H1 (cell line): ENCODE results near the gene RPP25L. TPM values are rescaled to one million over a fixed set of nuclear protein-coding genes. Genes with fewer than 3 reads are reported as not detected.

ENCODE experiments used
- CTCF ChIA-PET: fragments of 300-600 bp; sonication (Branson Sonifier 250); formaldehyde crosslinking; loops from one replicate; lab custom pipeline; 2021; ENCODE audit not compliant: partially characterized antibody; lab: Charles Lee
- POLR2A ChIA-PET: fragments of 300-600 bp; sonication (Branson Sonifier 250); formaldehyde crosslinking; loops from one replicate; lab custom pipeline; 2021; ENCODE audit warnings: inconsistent platforms; ENCODE audit not compliant: partially characterized antibody; lab: Charles Lee
- DNase-seq, 2 experiments: peaks; one replicate each; pipeline versions ENCODE4 v3.0.0 to v3.0.0-alpha.2; 2010 to 2022; ENCODE audit warnings: low spot score in 2 of 2, low read depth in 1 of 2, mixed read lengths in 1 of 2
- FAIRE-seq: peaks from 2 replicates; lab custom pipeline; 2011; peaks lifted over from hg19 to GRCh38; lab: Jason Lieb, UNC
- H2AFZ ChIP-seq: 2 replicates; pipeline ENCODE4 v1.8.1; 2012; ENCODE audit warnings: low read length, inconsistent platforms
- H2AK5ac ChIP-seq: 2 replicates; pipeline ENCODE4 v1.6.1; 2013; ENCODE audit warnings: low read depth, low read length
- H2BK120ac ChIP-seq: replicated peaks from 2 replicates; pipeline ENCODE3; 2013; ENCODE audit warnings: low read depth, low read length, inconsistent platforms
- H2BK12ac ChIP-seq: 2 replicates; pipeline ENCODE4 v1.6.1; 2013; ENCODE audit warnings: low read depth, low read length
- H2BK15ac ChIP-seq: 2 replicates; pipeline ENCODE4 v1.6.1; 2013; ENCODE audit warnings: low read length
- H2BK20ac ChIP-seq: 2 replicates; pipeline ENCODE4 v1.6.1; 2013; ENCODE audit warnings: low read length
- H2BK5ac ChIP-seq: 2 replicates; pipeline ENCODE4 v1.6.1; 2013; ENCODE audit warnings: low read depth, low read length
- H3K14ac ChIP-seq: 2 replicates; pipeline ENCODE4 v1.6.1; 2013; ENCODE audit warnings: inconsistent platforms; ENCODE audit not compliant: insufficient read length
- H3K18ac ChIP-seq: 2 replicates; pipeline ENCODE4 v1.6.1; 2013; ENCODE audit warnings: low read length; ENCODE audit errors: extremely low read depth
- H3K23ac ChIP-seq: 2 replicates; pipeline ENCODE4 v1.6.1; 2013; ENCODE audit warnings: inconsistent platforms; ENCODE audit not compliant: insufficient read length
- H3K23me2 ChIP-seq: 2 replicates; pipeline ENCODE4 v1.6.1; 2013; ENCODE audit warnings: low read depth, low read length
- H3K27ac ChIP-seq: 2 replicates; pipeline ENCODE4 v1.6.1; 2011; ENCODE audit warnings: low read depth, low read length, inconsistent platforms
- H3K27me3 ChIP-seq, 4 experiments: replicated peaks in 1 of 4; 1 replicate in 1 of 4; 2 replicates in 3 of 4; pipeline versions ENCODE4 v1.6.1 to v1.8.1; 2011 to 2013; ENCODE audit warnings: low read length in 3 of 4, mild to moderate bottlenecking in 3 of 4, inconsistent platforms in 2 of 4, mixed read lengths in 2 of 4, moderate library complexity in 1 of 4; ENCODE audit not compliant: control insufficient read depth in 3 of 4, insufficient read depth in 3 of 4; ENCODE audit errors: extremely low read depth in 1 of 4
- H3K36me3 ChIP-seq, 4 experiments: 2 replicates each; pipeline versions ENCODE4 v1.6.1 to v1.8.1; 2011 to 2013; ENCODE audit warnings: mild to moderate bottlenecking in 4 of 4, low read length in 3 of 4, moderate library complexity in 2 of 4, control low read depth in 1 of 4, inconsistent platforms in 1 of 4; ENCODE audit not compliant: insufficient read depth in 4 of 4, control insufficient read depth in 2 of 4
- H3K4ac ChIP-seq: replicated peaks from 2 replicates; pipeline ENCODE3; 2013; ENCODE audit warnings: low read length, low read depth, mixed read lengths, inconsistent platforms; ENCODE audit not compliant: insufficient read length
- H3K4me1 ChIP-seq, 4 experiments: replicated peaks in 1 of 4; 1 replicate in 1 of 4; 2 replicates in 3 of 4; pipeline versions ENCODE4 v1.6.1 to v1.8.1; 2011 to 2013; ENCODE audit warnings: low read length in 3 of 4, inconsistent platforms in 2 of 4, mixed read lengths in 1 of 4; ENCODE audit not compliant: insufficient read depth in 4 of 4, control insufficient read depth in 3 of 4
- H3K4me2 ChIP-seq, 2 experiments: 2 replicates each; pipeline versions ENCODE4 v1.6.1 to v1.8.1; 2011 to 2013; ENCODE audit warnings: low read depth in 2 of 2, low read length in 2 of 2, control low read depth in 1 of 2, inconsistent platforms in 1 of 2, mild to moderate bottlenecking in 1 of 2; ENCODE audit not compliant: insufficient read depth in 1 of 2
- H3K4me3 ChIP-seq, 4 experiments: fragments of 200-600, 300-600 bp in 1 of 4; sonication (generic), shearing (Covaris generic), sonication (Bioruptor Twin) in 1 of 4; 2 replicates each; pipeline versions ENCODE4 v1.5.1 to v1.8.1; 2011 to 2016; ENCODE audit warnings: low read length in 4 of 4, low read depth in 3 of 4, control low read depth in 2 of 4, inconsistent platforms in 2 of 4, mild to moderate bottlenecking in 2 of 4, mixed read lengths in 1 of 4, moderate library complexity in 1 of 4; ENCODE audit not compliant: insufficient read depth in 2 of 4; ENCODE audit errors: extremely low read depth in 1 of 4
- H3K56ac ChIP-seq: replicated peaks from 2 replicates; pipeline ENCODE3; 2013; ENCODE audit warnings: low read depth, mild to moderate bottlenecking, mixed read lengths, low read length, inconsistent platforms; ENCODE audit not compliant: insufficient read length
- H3K79me1 ChIP-seq: 2 replicates; pipeline ENCODE4 v1.6.1; 2013; ENCODE audit warnings: low read depth, low read length, control low read depth
- H3K79me2 ChIP-seq, 2 experiments: 2 replicates each; pipeline versions ENCODE4 v1.6.1 to v1.8.1; 2012 to 2013; ENCODE audit warnings: low read length in 2 of 2, mild to moderate bottlenecking in 2 of 2, inconsistent platforms in 1 of 2; ENCODE audit not compliant: insufficient read depth in 2 of 2, control insufficient read depth in 1 of 2
- H3K9ac ChIP-seq, 4 experiments: replicated peaks in 1 of 4; 1 replicate in 1 of 4; 2 replicates in 3 of 4; pipeline versions ENCODE4 v1.6.1 to v1.8.1; 2011 to 2013; ENCODE audit warnings: low read depth in 3 of 4, low read length in 3 of 4, control low read depth in 2 of 4, mild to moderate bottlenecking in 2 of 4, moderate library complexity in 2 of 4, inconsistent platforms in 1 of 4; ENCODE audit errors: extremely low read depth in 1 of 4
- H3K9me3 ChIP-seq, 2 experiments: 2 replicates each; pipeline versions ENCODE4 v1.6.1 to v1.8.1; 2012 to 2013; ENCODE audit warnings: mild to moderate bottlenecking in 2 of 2, moderate library complexity in 2 of 2, control low read depth in 1 of 2, inconsistent platforms in 1 of 2, low read depth in 1 of 2, low read length in 1 of 2, mixed read lengths in 1 of 2; ENCODE audit not compliant: insufficient read depth in 2 of 2
- H4K20me1 ChIP-seq, 2 experiments: replicated peaks in 1 of 2; 2 replicates each; pipeline versions ENCODE3 to v1.8.1; 2011 to 2013; ENCODE audit warnings: inconsistent platforms in 2 of 2, low read length in 2 of 2, mild to moderate bottlenecking in 1 of 2; ENCODE audit not compliant: insufficient read depth in 2 of 2, control insufficient read depth in 1 of 2
- H4K5ac ChIP-seq: 2 replicates; pipeline ENCODE4 v1.6.1; 2013; ENCODE audit warnings: low read length, low read depth, mixed read lengths, inconsistent platforms; ENCODE audit not compliant: insufficient read length
- H4K8ac ChIP-seq: 2 replicates; pipeline ENCODE4 v1.8.0; 2013; ENCODE audit warnings: mild to moderate bottlenecking, moderate library complexity, low read length, inconsistent platforms; ENCODE audit not compliant: insufficient read depth; ENCODE audit errors: extremely low read depth
- H4K91ac ChIP-seq: replicated peaks from 2 replicates; pipeline ENCODE3; 2013; ENCODE audit warnings: low read length, mixed read lengths, inconsistent platforms; ENCODE audit not compliant: insufficient read length
- CTBP2 ChIP-seq: IDR thresholded peaks from 2 replicates; pipeline ENCODE4 v1.7.0; 2011; ENCODE audit warnings: borderline replicate concordance, mild to moderate bottlenecking, moderate library complexity, mixed read lengths, low read length; ENCODE audit not compliant: insufficient read depth, insufficient read length
- EGR1 ChIP-seq: IDR thresholded peaks from 2 replicates; pipeline ENCODE4 v1.6.1; 2011; ENCODE audit warnings: low read depth, low read length, borderline replicate concordance
- EZH2 ChIP-seq: fragments of 200-600 bp; sonication (generic); IDR thresholded peaks from 2 replicates; pipeline ENCODE4 v1.7.1; 2012; ENCODE audit warnings: low read depth, mild to moderate bottlenecking, moderate library complexity, low read length, inconsistent platforms; ENCODE audit not compliant: severe bottlenecking
- RAD21 ChIP-seq, 2 experiments: IDR thresholded peaks in 1 of 2; conservative IDR thresholded peaks in 1 of 2; 2 replicates each; pipeline ENCODE4 v1.6.1; 2011; ENCODE audit warnings: low read depth in 2 of 2, low read length in 2 of 2, improper control_type of control experiment in 1 of 2, inconsistent platforms in 1 of 2, mild to moderate bottlenecking in 1 of 2, moderate library complexity in 1 of 2
- RBBP5 ChIP-seq: IDR thresholded peaks from 2 replicates; pipeline ENCODE4 v1.7.1; 2012; ENCODE audit warnings: low read depth, mild to moderate bottlenecking, inconsistent platforms, low read length, moderate library complexity, borderline replicate concordance
- SP1 ChIP-seq: IDR thresholded peaks from 2 replicates; pipeline ENCODE4 v1.6.1; 2011; ENCODE audit warnings: low read depth, low read length
- TEAD4 ChIP-seq: IDR thresholded peaks from 2 replicates; pipeline ENCODE4 v1.6.1; 2012; ENCODE audit warnings: low read depth, low read length, inconsistent platforms, mixed read lengths
- WGBS, 2 experiments: shearing (Covaris generic) in 1 of 2; methylation state at CpG; one replicate each; pipeline versions ENCODE4 v1.1.6 to v1.1.7; 2013 to 2015; ENCODE audit warnings: low lambda C conversion rate in 2 of 2, mixed read lengths in 2 of 2, inconsistent platforms in 1 of 2, low coverage in 1 of 2, missing lambda C conversion rate in 1 of 2; ENCODE audit not compliant: insufficient replicate concordance in 2 of 2, insufficient coverage in 1 of 2, insufficient read length in 1 of 2; ENCODE audit errors: extremely low coverage in 1 of 2, missing lambda C conversion rate in 1 of 2; 5-methylcytosine and 5-hydroxymethylcytosine counted together
- polyA plus RNA-seq, 7 experiments: library from polyadenylated mRNA; depleted of rRNA in 3 of 7; stranded (reverse) in 5 of 7; unstranded in 2 of 7; fragments of >200 nt in 5 of 7; fragments of 200-250 nt in 2 of 7; gene quantifications; 1 replicate in 5 of 7; 2 replicates in 1 of 7; 4 replicates in 1 of 7; pipeline versions ENCODE4 v1.2.1 to v1.2.3, GENCODE V29; 2011 to 2013; ENCODE audit warnings: missing spikeins in 2 of 7, mixed read lengths in 2 of 7
- total RNA-seq: library from RNA; stranded (reverse); fragmentation: NEBNext Ultra II Directional; extraction: Animal tissue kit (Norgen Biotek cat#: 25700); gene quantifications from 2 replicates; pipeline ENCODE4 v1.2.1, GENCODE V29; 2021
- TF ChIP-seq, protein P1 (sequence below), 3 experiments: IDR thresholded peaks; 1 replicate in 2 of 3; 2 replicates in 1 of 3; pipeline versions ENCODE4 v1.5.1 to v1.6.1; 2011; ENCODE audit warnings: low read length in 3 of 3, mild to moderate bottlenecking in 3 of 3, inconsistent platforms in 2 of 3, low read depth in 1 of 3, moderate library complexity in 1 of 3; ENCODE audit not compliant: insufficient read depth in 1 of 3; ENCODE audit errors: control extremely low read depth in 1 of 3

RPP25L gene
- total and polyA plus RNA-seq, 2 of the 8 experiments (the other 6 are each of a cell fraction or from before 2014, with no cell fraction given), result 21.6 to 75.0 TPM

DNA sequence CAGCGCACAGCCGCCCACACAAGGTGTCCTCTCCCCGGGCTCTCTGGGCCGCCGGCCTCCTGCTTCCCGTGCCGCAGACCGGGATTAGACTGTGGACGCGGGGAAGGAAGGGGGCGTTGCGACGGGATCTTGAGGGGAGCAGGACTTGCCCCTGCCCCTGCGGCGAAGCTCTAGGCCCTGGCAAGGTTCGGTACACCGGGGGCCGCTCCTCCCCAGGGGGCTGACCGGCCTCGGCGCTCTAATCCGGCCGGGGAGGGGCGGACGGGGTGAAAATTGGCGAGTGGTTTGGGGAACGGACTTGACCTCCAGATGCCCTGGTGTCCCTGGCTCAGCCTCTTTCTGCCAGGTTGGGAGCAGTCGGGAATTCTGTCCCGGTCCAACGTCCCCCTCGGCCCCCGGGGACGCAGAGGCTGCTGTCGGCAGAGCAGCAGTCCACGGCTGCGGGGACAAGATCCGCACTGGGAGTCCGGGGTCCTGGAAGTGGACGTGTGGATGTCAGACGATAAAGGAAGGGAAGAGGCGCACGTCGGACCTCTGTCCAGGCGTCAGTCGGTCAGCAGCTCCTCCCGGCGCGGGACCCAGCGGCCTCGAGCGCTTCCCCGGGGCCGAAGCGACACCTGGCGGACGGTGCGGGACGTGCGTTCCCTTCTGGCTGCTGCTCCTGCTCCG is 20.5 kb downstream of the RPP25L start:
- CTCF ChIA-PET, result interaction anchor here (0.7 to 11.5 kb wide), 52 partner anchors 9 to 300 kb away, joined by 3 to 214 read pairs (median 6); partner anchors contain the start of genes ARID3C, RPP25L and SIGMAR1
- Histone ChIP-seq H2AK5ac (no peak overlapping the region), H3K4ac (no peak overlapping the region), H2BK15ac (no peak overlapping the region), H4K5ac (no peak overlapping the region), H2BK5ac (no peak overlapping the region), H3K23me2 (peaks cover 15% of the 10 kb centered on the region), H3K14ac (no peak overlapping the region), H3K9ac (no peak overlapping the region), H3K79me2 (no peaks in the 10 kb centered on the region), H2AFZ (no peak overlapping the region), H2BK120ac (no peak overlapping the region), H3K79me1 (no peaks in the 10 kb centered on the region), H3K4me3 (peak overlapping the region in 2 of 4 experiments; percentile 51 to 74; a peak in 4 of 8 replicates), H3K4me2 (peak overlapping the region; percentile 76 to 85), H3K18ac (no peak overlapping the region), H3K56ac (no peak overlapping the region), H4K91ac (no peak overlapping the region), H3K36me3 (peaks cover 0 to 9% (median 0%) of the 10 kb centered on the region in 4 experiments; a peak in 1 of 8 replicates), H3K27ac (no peak overlapping the region), H4K20me1 (peaks cover 11 to 12% of the 10 kb centered on the region in 2 experiments), H3K27me3 (peaks cover 67 to 80% (median 75%) of the 10 kb centered on the region in 4 experiments), H3K23ac (no peak overlapping the region), H3K9me3 (peaks cover 0 to 4% of the 10 kb centered on the region in 2 experiments; a peak in 1 of 4 replicates), H2BK20ac (no peak overlapping the region), H3K4me1 (peaks cover 4 to 30% (median 16%) of the 10 kb centered on the region in 4 experiments), H2BK12ac (0 out of 2 replicates have a peak overlapping the region, but pooled peaks have one; percentile 60), H4K8ac (peak overlapping the region; percentile 28; the same call in 1 of the 2 replicates)
- whole genome bisulfite sequencing, 2 experiments, result 4% methylated on average over 48 of the region's 60 CpGs; no CpG with 5 or more reads in 1 of the 2 experiments
- POLR2A ChIA-PET, result interaction anchor here (0.7 to 2.7 kb wide), 12 partner anchors 13 to 465 kb away, joined by 3 to 36 read pairs (median 4); partner anchors contain the start of gene DCAF12
- DNase-seq, result peak in 1 of 2 experiments; percentile 98
- FAIRE-seq, result no peak
- TF ChIP-seq RBBP5 (0 out of 2 replicates have a peak, but pooled peaks have one; percentile 19), CTBP2 (peak; percentile 58), EZH2 (peak; percentile 72), SP1 (no peak), TEAD4 (0 out of 2 replicates have a peak, but pooled peaks have one; percentile 32), RAD21 (IDR thresholded peaks at IDR 0.05 in 1 of 2, conservative IDR thresholded peaks at IDR 0.05 in 1 of 2; ENCODE audit: low read depth in 2 of 2, low read length in 2 of 2) (peak; percentile 91 to 93), EGR1 (no peak)
- TF ChIP-seq, protein P1, sequence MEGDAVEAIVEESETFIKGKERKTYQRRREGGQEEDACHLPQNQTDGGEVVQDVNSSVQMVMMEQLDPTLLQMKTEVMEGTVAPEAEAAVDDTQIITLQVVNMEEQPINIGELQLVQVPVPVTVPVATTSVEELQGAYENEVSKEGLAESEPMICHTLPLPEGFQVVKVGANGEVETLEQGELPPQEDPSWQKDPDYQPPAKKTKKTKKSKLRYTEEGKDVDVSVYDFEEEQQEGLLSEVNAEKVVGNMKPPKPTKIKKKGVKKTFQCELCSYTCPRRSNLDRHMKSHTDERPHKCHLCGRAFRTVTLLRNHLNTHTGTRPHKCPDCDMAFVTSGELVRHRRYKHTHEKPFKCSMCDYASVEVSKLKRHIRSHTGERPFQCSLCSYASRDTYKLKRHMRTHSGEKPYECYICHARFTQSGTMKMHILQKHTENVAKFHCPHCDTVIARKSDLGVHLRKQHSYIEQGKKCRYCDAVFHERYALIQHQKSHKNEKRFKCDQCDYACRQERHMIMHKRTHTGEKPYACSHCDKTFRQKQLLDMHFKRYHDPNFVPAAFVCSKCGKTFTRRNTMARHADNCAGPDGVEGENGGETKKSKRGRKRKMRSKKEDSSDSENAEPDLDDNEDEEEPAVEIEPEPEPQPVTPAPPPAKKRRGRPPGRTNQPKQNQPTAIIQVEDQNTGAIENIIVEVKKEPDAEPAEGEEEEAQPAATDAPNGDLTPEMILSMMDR (IDR thresholded peaks at IDR 0.05; ENCODE audit: control extremely low read depth in 1 of 3, insufficient read depth in 1 of 3, low read depth in 1 of 3, low read length in 3 of 3), result peak; percentile 92 to 98 (median 96)
